ENCODE data around the gene GPC3. TPM values are rescaled to one million over a fixed set of nuclear protein-coding genes. Genes with fewer than 3 reads are reported as not detected.

The GPC3 gene
- total RNA-seq, 1 experiment from 2014 or later: not detected

GRCh38 chrX:133850399-133850798, 135.0 kb downstream of the GPC3 start:
- no peaks in the 10 kb centered on the region for H3K9me2 ChIP-seq (ENCODE audit: insufficient read depth)
- no peak for DNase-seq
- no peak overlapping the region for H3K4me2 ChIP-seq
- H3K79me2 ChIP-seq (ENCODE audit: low read depth): no peaks in the 10 kb centered on the region
- CTCF ChIA-PET: no interaction called here
- no peaks in the 10 kb centered on the region for H3K36me3 ChIP-seq (ENCODE audit: low read depth)
- no peaks in the 10 kb centered on the region for H3K9me3 ChIP-seq (ENCODE audit: insufficient read depth, low read depth)
- H3K27me3 ChIP-seq (ENCODE audit: insufficient read depth, low read depth): no peaks in the 10 kb centered on the region
- no peaks in the 10 kb centered on the region for H3F3A ChIP-seq (ENCODE audit: insufficient read depth, low read depth)
- BruUV-seq (replicated peaks): no TSS peak
- no peak overlapping the region for H2AFZ ChIP-seq
- TF ChIP-seq, protein P1, sequence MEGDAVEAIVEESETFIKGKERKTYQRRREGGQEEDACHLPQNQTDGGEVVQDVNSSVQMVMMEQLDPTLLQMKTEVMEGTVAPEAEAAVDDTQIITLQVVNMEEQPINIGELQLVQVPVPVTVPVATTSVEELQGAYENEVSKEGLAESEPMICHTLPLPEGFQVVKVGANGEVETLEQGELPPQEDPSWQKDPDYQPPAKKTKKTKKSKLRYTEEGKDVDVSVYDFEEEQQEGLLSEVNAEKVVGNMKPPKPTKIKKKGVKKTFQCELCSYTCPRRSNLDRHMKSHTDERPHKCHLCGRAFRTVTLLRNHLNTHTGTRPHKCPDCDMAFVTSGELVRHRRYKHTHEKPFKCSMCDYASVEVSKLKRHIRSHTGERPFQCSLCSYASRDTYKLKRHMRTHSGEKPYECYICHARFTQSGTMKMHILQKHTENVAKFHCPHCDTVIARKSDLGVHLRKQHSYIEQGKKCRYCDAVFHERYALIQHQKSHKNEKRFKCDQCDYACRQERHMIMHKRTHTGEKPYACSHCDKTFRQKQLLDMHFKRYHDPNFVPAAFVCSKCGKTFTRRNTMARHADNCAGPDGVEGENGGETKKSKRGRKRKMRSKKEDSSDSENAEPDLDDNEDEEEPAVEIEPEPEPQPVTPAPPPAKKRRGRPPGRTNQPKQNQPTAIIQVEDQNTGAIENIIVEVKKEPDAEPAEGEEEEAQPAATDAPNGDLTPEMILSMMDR (conservative IDR thresholded peaks at IDR 0.05): no peak
- no peak for TF ChIP-seq EZH2 (IDR thresholded peaks at IDR 0.05; ENCODE audit: low read depth)
- POLR2A ChIA-PET (ENCODE audit: unreplicated experiment): no interaction called here
- H3K27ac ChIP-seq: no peak overlapping the region
- no peaks in the 10 kb centered on the region for H3K4me1 ChIP-seq (replicated peaks; ENCODE audit: insufficient read depth)
- intact Hi-C loops (cut with micrococcal nuclease; ENCODE audit: unreplicated experiment): no loop called here
- H4K20me1 ChIP-seq (ENCODE audit: insufficient read depth): no peaks in the 10 kb centered on the region
- H3K4me3 ChIP-seq: no peak overlapping the region

DNA sequence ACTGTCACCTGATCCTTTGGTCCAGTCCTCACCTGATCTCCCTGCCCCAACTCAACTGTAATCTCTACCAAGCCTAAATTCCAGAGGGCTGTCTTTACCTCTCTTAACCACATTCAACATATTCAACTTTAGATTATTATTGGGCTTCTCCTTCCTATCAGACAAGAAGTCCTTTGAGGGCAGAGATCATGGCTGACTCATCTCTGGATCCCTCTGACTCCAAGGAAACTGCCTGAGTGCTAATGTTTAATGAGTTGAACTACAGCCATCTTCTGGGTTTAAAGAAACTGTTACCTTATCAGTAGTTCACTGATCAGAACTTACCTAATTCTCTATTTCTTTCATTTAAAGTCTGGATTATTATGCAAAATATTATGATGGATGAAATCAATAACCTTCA, 135.7 kb downstream of the GPC3 start:
- intact Hi-C loops (cut with micrococcal nuclease; ENCODE audit: unreplicated experiment): no loop called here
- ChIA-PET CTCF (no interaction called here), POLR2A (ENCODE audit: unreplicated experiment) (no interaction called here)
- Histone ChIP-seq H3K4me2 (no peak overlapping the region), H3K9me3 (ENCODE audit: insufficient read depth, low read depth) (no peaks in the 10 kb centered on the region), H3K4me3 (no peak overlapping the region), H3K4me1 (replicated peaks; ENCODE audit: insufficient read depth) (no peaks in the 10 kb centered on the region), H3K79me2 (ENCODE audit: low read depth) (no peaks in the 10 kb centered on the region), H3K9me2 (ENCODE audit: insufficient read depth) (no peaks in the 10 kb centered on the region), H3F3A (ENCODE audit: insufficient read depth, low read depth) (no peaks in the 10 kb centered on the region), H3K27me3 (ENCODE audit: insufficient read depth, low read depth) (no peaks in the 10 kb centered on the region), H4K20me1 (ENCODE audit: insufficient read depth) (no peaks in the 10 kb centered on the region), H2AFZ (no peak overlapping the region), H3K36me3 (ENCODE audit: low read depth) (no peaks in the 10 kb centered on the region), H3K27ac (no peak overlapping the region)
- no TSS peak for BruUV-seq (replicated peaks)
- no peak for DNase-seq
- TF ChIP-seq, protein P1 (conservative IDR thresholded peaks at IDR 0.05): no peak
- TF ChIP-seq EZH2 (IDR thresholded peaks at IDR 0.05; ENCODE audit: low read depth): no peak

GRCh38 chrX:133847340-133847994, 137.9 kb downstream of the GPC3 start:
- Histone ChIP-seq H3K9me2 (ENCODE audit: insufficient read depth) (no peaks in the 10 kb centered on the region), H3K79me2 (ENCODE audit: low read depth) (no peaks in the 10 kb centered on the region), H3K36me3 (ENCODE audit: low read depth) (no peaks in the 10 kb centered on the region), H3K27me3 (ENCODE audit: insufficient read depth, low read depth) (no peaks in the 10 kb centered on the region), H3F3A (ENCODE audit: insufficient read depth, low read depth) (no peaks in the 10 kb centered on the region), H3K4me3 (no peak overlapping the region), H4K20me1 (ENCODE audit: insufficient read depth) (no peaks in the 10 kb centered on the region), H3K9me3 (ENCODE audit: insufficient read depth, low read depth) (no peaks in the 10 kb centered on the region), H2AFZ (no peak overlapping the region), H3K27ac (no peak overlapping the region), H3K4me1 (replicated peaks; ENCODE audit: insufficient read depth) (no peaks in the 10 kb centered on the region), H3K4me2 (no peak overlapping the region)
- CTCF ChIA-PET: no interaction called here
- intact Hi-C loops (cut with micrococcal nuclease; ENCODE audit: unreplicated experiment): no loop called here
- BruUV-seq (replicated peaks): no TSS peak
- no peak for TF ChIP-seq EZH2 (IDR thresholded peaks at IDR 0.05; ENCODE audit: low read depth)
- no peak for DNase-seq
- POLR2A ChIA-PET (ENCODE audit: unreplicated experiment): no interaction called here

- Histone ChIP-seq H4K20me1 (ENCODE audit: insufficient read depth) (no peaks in the 10 kb centered on the region), H3K36me3 (ENCODE audit: low read depth) (no peaks in the 10 kb centered on the region), H3K9me3 (ENCODE audit: insufficient read depth, low read depth) (no peaks in the 10 kb centered on the region), H3K9me2 (ENCODE audit: insufficient read depth) (no peaks in the 10 kb centered on the region), H2AFZ (no peak overlapping the region), H3K27ac (no peak overlapping the region), H3K4me2 (no peak overlapping the region), H3K4me3 (no peak overlapping the region), H3K27me3 (ENCODE audit: insufficient read depth, low read depth) (no peaks in the 10 kb centered on the region), H3K79me2 (ENCODE audit: low read depth) (no peaks in the 10 kb centered on the region), H3K4me1 (replicated peaks; ENCODE audit: insufficient read depth) (no peaks in the 10 kb centered on the region), H3F3A (ENCODE audit: insufficient read depth, low read depth) (no peaks in the 10 kb centered on the region)
- no peak for TF ChIP-seq EZH2 (IDR thresholded peaks at IDR 0.05; ENCODE audit: low read depth)
- TF ChIP-seq, protein P1 (conservative IDR thresholded peaks at IDR 0.05): no peak
- POLR2A ChIA-PET (ENCODE audit: unreplicated experiment): no interaction called here
- intact Hi-C loops (cut with micrococcal nuclease; ENCODE audit: unreplicated experiment): no loop called here
- no peak for DNase-seq
- no TSS peak for BruUV-seq (replicated peaks)
- CTCF ChIA-PET: no interaction called here
Observed at GRCh38 chrX:133846311-133846710, 139.1 kb downstream of the GPC3 start.
